ENCODE measurements around the gene CAAP1. TPM values are rescaled to one million over a fixed set of nuclear protein-coding genes. Genes with fewer than 3 reads are reported as not detected.

Gene CAAP1
- total and polyA plus RNA-seq, 8 donors: 12.4 to 34.9 (median 29.2) TPM

DNA sequence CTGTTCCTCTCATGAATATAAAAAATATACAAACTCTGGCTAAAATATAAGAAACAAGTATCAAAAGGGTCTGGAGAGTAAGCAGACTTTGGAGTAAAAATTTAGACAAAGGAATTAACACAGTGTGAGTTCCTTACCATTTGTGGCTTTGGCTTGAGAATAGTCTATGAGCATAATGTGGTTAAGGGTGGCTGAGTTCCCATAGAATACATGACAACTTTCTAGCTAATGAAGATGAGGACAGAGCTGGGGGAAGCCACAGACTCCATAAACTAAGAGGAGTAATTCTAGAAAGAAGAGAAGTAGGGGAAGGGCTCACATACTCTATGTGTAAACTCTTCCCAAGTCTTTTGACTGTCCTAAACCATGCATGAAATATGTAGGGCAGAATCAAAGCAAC lies 79.4 kb downstream of the CAAP1 start:
- ATAC-seq (no peak), DNase-seq (no peak)
- H3K9me3 ChIP-seq: no peaks in the 10 kb centered on the region
- intact Hi-C loops (cut with DNase I): no loop called here
- TF ChIP-seq, protein P1, sequence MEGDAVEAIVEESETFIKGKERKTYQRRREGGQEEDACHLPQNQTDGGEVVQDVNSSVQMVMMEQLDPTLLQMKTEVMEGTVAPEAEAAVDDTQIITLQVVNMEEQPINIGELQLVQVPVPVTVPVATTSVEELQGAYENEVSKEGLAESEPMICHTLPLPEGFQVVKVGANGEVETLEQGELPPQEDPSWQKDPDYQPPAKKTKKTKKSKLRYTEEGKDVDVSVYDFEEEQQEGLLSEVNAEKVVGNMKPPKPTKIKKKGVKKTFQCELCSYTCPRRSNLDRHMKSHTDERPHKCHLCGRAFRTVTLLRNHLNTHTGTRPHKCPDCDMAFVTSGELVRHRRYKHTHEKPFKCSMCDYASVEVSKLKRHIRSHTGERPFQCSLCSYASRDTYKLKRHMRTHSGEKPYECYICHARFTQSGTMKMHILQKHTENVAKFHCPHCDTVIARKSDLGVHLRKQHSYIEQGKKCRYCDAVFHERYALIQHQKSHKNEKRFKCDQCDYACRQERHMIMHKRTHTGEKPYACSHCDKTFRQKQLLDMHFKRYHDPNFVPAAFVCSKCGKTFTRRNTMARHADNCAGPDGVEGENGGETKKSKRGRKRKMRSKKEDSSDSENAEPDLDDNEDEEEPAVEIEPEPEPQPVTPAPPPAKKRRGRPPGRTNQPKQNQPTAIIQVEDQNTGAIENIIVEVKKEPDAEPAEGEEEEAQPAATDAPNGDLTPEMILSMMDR (IDR thresholded peaks at IDR 0.05): no peak
- H3K4me3 ChIP-seq: no peak overlapping the region
- H3K27me3 ChIP-seq: no peaks in the 10 kb centered on the region
- H3K36me3 ChIP-seq: no peaks in the 10 kb centered on the region
- H3K27ac ChIP-seq: no peak overlapping the region
- H3K4me1 ChIP-seq: no peaks in the 10 kb centered on the region

DNA sequence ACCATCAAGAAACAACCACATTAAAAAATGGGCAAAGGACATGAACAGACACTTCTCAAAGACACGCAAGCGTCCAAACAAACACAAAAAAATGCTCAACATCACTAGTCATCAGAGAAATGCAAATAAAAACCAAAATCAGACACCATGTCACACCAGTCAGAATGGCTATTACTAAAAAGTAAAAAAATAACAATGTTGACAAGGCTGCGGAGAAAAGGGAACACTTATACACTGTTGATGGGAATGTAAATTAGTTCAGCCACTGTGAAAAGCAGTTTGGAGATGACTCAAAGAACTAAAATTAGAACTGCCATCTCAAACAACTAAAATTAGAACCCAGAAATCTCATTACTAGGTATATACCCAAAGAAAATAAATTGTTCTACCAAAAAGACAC lies 80.4 kb downstream of the CAAP1 start:
- DNase-seq (no peak), ATAC-seq (no peak)
- intact Hi-C loops (cut with DNase I): no loop called here

DNA sequence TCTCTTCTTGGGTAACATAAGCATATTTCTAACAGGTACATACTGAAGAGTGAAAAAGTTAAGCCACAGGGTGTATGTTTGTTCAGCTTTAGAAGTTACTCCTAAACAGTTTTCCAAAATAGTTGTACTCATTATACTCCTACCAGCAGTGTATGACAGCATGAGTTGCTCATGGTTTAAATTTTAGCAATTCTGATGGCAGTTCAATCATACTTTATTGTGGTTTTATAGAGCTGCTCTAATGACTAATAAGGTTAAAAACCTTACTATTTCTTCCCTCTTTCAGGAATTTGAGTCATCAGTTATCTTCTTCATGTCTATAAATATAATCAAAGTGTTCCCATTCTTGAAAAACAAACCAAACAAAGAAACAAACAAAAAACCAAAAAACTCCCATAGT lies 81.5 kb downstream of the CAAP1 start:
- ATAC-seq (no peak), DNase-seq (no peak)
- Histone ChIP-seq H3K4me3 (no peak overlapping the region), H3K27ac (no peak overlapping the region), H3K27me3 (no peaks in the 10 kb centered on the region), H3K9me3 (no peaks in the 10 kb centered on the region), H3K4me1 (no peaks in the 10 kb centered on the region), H3K36me3 (no peaks in the 10 kb centered on the region)
- intact Hi-C loops (cut with DNase I): no loop called here
- TF ChIP-seq, protein P1 (IDR thresholded peaks at IDR 0.05): no peak

More for the DNA sequence above, 80.4 kb downstream of the CAAP1 start:
- TF ChIP-seq, protein P1 (IDR thresholded peaks at IDR 0.05): no peak
- Histone ChIP-seq H3K27me3 (no peaks in the 10 kb centered on the region), H3K36me3 (no peaks in the 10 kb centered on the region), H3K27ac (no peak overlapping the region), H3K9me3 (no peaks in the 10 kb centered on the region), H3K4me3 (no peak overlapping the region), H3K4me1 (no peaks in the 10 kb centered on the region)

DNA sequence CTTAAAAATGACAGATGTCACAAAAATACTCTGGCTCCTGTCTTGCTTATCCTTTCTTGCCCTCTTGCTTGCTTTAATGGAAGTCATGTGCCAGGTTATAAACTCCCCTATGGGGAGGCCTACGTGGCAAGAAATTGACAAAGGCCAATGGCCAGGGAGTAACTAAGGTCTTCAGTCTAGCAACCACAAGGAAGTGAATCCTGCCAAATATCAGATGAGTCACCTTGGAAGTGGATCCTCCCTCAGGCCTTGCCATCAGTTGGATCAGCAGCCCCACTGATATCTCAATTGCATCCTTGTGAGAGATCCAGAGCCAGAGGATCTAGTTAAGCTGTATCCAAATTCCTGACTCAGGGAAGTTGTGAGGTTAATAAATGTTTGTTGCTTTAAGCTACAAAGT lies 82.8 kb downstream of the CAAP1 start:
- Histone ChIP-seq H3K9me3 (no peaks in the 10 kb centered on the region), H3K4me3 (no peak overlapping the region), H3K36me3 (no peaks in the 10 kb centered on the region), H3K4me1 (no peaks in the 10 kb centered on the region), H3K27ac (no peak overlapping the region), H3K27me3 (no peaks in the 10 kb centered on the region)
- intact Hi-C loops (cut with DNase I): no loop called here
- ATAC-seq (no peak), DNase-seq (no peak)
- TF ChIP-seq, protein P1 (IDR thresholded peaks at IDR 0.05): no peak

DNA sequence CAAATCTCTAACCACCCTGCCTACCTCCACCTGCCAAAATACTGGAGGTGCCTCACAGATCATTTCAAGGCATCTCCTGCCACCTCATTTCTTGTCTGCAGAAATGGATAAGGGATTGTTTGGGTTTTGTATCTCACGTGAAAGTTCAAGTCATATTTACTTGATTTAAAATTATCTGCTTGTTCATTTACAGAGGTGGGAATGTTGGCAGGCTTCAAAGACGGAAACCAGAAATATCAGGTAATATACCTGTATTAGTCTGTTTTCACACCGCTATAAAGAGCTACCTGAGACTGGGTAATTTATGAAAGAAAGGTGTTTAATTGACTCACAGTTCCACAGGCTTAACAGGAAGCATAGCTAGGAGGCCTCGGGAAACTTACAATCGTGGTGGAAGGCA lies 85.4 kb downstream of the CAAP1 start:
- Histone ChIP-seq H3K9me3 (no peaks in the 10 kb centered on the region), H3K36me3 (no peaks in the 10 kb centered on the region), H3K4me3 (no peak overlapping the region), H3K4me1 (no peaks in the 10 kb centered on the region), H3K27ac (no peak overlapping the region), H3K27me3 (no peaks in the 10 kb centered on the region)
- ATAC-seq: no peak
- intact Hi-C loops (cut with DNase I): no loop called here
- DNase-seq: no peak
- TF ChIP-seq, protein P1 (IDR thresholded peaks at IDR 0.05): no peak

Data from left lung (tissue), 10 donors.